ENCODE data around the gene IFI44.

The IFI44 gene
- total RNA-seq = 37.9 reads per million, percentile 62 among the genes with 10 or more reads in this experiment

- DNase-seq = peak; percentile 65
Measured at GRCh38 chr1:78649628-78650027, at the start of gene IFI44. Gene IFI44, plus strand, starts transcription at chr1:78649831. Its CDS starts 365 bp downstream, at chr1:78650196.

GRCh38 chr1:78601068-78601467 is 48.6 kb upstream of the IFI44 start:
- no peak for DNase-seq

- no peak for DNase-seq
Measured at GRCh38 chr1:78603206-78603605, 46.4 kb upstream of the IFI44 start.

DNA sequence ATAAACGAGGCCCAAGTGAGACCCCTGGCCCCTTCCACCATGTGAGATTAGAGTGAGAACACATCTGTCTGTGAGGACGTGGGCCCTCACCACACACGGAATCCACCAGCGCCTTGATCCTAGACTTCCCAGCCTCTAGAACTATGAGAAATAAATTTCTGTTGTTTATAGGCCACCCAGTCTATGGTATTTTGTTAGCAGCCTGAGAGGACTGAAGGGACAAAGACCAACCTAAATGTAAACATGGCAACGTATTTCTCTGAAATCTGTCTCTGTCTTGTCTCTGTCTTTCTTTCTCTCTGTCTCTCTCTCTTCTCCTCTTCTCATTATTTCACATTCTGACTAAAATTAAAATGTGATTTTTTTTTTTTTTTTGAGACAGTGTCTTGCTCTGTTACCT is 45.0 kb upstream of the IFI44 start:
- DNase-seq = no peak

DNA sequence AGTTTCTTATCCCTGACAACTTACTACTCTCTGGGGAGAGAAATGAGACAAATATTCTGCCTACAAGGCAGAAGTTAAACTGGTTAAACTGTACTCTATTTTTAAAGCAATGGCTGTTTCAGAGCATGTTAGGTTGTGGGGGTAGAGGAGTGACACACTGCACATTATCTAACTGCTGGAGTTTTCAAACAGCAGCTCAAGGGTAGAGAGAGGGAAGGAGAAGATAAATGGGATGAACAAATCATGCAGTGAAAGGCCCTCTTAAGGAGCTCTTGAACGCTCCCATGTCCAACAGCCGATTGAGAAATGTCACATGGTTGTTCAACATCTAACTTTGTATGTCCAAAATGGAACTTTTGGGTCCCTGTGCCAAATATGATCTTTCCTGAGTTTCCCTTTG is 43.4 kb upstream of the IFI44 start:
- no peak for DNase-seq

DNA sequence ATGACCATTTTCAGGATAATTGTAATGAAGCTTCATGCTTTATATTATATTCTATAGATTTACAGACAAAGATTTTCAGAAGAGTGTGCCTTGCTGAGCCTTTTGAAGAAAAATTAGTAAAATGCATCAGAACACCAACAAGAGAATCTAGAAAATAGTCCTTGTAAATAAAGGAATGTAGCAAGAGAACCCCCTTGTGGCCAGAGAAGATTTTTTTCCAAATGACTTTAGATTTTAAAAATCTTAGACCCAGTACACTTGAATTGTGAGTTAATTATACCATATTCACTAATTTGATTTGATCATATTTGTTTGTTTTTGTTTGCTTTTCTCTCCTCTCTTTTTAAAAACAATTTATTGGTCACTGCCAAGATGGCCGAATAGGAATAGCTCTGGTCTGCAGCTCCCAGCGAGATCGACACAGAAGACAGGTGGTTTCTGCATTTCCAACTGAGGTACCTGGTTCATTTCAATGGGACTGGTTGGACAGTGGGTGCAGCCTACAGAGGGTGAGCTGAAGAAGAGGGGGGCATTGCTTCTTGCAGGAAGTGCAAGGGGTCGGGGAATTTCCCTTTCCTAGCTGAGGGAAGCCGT is 42.2 kb upstream of the IFI44 start:
- DNase-seq = no peak

- no peak for DNase-seq
Measured at GRCh38 chr1:78607944-78608343, 41.7 kb upstream of the IFI44 start.

DNA sequence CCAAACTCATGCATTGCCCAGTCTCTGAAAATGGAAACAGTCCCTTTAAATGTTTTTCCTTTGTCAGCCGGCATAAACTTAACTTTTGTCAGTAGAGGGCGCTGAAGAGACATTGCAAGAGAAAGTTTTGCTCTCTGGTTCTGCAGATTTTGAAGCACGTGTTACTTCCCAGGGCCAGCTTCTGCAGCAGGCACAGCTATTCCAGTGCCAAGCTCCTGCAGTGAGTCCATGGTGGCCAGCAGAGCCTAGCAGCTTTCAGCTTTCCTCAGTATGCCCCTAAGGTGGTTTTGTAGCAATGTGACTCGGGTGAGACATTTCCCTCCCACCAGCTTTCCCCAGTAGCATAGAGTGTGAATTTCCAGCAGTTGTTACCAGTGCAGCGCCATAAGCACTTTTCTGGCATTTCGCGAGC is 32.0 kb upstream of the IFI44 start:
- peak; percentile 52 for DNase-seq

- no peak for DNase-seq
Measured at GRCh38 chr1:78619032-78619431, 30.6 kb upstream of the IFI44 start.

GRCh38 chr1:78619446-78619802 is 30.2 kb upstream of the IFI44 start:
- DNase-seq = no peak

DNA sequence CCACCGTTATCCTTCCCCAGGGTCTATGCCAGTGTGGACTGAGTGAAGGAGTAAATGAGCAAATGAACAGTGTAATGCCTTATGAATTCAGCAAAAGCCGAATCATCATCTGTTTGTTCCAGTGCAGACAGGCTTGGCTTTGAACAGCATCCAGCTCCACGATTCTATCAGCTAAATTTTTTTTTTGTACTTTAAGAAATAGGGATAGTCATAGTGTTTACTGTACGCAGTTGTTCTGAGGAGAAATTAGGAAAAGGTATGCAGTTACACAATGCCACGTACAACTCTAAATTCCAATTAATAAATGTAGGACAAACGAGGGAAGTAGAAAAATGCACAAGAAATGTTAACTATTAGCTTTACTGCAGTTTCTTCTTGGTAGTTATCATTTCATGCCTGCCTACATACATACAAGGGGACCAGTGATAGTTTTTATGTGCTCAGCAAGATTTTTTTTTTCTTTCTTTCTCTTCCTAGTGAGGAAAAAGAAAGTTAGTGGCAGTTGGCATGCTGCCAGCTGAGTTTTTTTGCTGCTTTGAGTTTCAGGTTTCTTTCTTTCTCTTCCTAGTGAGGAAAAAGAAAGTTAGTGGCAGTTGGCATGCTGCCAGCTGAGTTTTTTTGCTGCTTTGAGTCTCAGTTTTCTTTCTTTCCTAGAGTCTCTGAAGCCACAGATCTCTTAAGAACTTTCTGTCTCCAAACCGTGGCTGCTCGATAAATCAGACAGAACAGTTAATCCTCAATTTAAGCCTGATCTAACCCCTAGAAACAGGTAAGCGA is 29.6 kb upstream of the IFI44 start, which contains the start of gene IFI44L:
Gene IFI44L, plus strand, starts transcription at position 646 of the 777 bp plus-strand sequence. CDS start 7,468 bp downstream, outside the sequence.
- peak; percentile 29 for DNase-seq

- DNase-seq = no peak
Measured at GRCh38 chr1:78620666-78621065, 29.0 kb upstream of the IFI44 start.

DNA sequence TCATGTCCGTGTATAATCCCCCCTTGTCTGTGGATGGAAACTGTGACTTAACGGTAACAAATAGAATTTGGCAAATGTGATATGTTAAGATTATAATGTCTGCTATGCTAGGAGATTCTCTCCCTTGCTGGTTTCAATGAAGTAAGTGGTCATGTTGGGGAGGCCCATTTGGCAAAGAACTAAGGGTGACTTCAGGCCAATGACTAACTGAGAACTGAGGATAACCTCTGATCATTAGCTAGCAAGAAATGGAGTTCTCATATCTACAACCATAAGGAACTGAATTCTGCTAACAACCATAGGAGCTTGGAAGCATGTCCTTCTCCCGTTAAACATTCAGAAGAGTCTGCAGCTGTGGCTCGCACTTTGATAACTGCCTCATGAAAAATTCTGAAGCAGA is 27.1 kb upstream of the IFI44 start:
- no peak for DNase-seq

DNA sequence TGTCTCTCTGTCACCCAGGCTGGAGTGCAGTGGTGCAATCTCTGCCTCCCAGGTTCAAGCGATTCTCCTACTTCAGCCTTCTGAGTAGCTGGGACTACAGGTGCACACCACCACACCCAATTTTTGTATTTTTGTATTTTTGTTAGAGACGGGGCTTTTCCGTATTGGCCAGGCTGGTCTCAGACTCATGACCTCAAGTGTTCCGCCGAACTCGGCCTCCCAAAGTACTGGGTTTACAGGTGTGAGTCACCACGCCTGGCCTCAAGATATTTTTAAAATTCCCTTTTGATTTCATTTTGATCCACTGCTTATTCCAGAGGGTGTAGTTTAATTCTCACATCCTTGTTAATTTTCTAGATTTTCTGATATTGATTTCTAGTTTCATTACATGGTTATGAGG is 25.6 kb upstream of the IFI44 start:
- no peak for DNase-seq

DNA sequence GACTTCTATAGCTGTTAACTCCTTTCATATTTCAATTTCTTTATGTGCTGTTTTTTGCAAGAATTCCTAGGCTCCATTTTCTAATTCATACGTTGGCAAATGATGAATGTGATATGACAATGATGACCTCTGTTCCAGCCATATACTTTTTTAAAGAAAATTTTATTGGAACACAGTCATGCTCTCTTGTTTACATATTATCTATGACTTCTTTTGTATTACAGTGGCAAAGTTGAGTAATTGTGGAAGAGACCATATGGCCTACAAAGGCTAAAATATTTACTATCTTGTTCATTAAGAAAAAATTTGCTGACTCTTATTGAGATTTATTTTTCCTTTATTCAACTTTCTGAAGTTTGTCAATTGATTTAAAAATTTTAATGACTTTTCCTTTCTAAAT is 22.3 kb upstream of the IFI44 start:
- no peak for DNase-seq

- no peak for DNase-seq
Measured at GRCh38 chr1:78630600-78630999, 19.0 kb upstream of the IFI44 start.

GRCh38 chr1:78633209-78633608 is 16.4 kb upstream of the IFI44 start:
- no peak for DNase-seq

GRCh38 chr1:78640462-78640861 is 9.2 kb upstream of the IFI44 start:
- DNase-seq = no peak

GRCh38 chr1:78641558-78641957 is 8.1 kb upstream of the IFI44 start:
- no peak for DNase-seq

DNA sequence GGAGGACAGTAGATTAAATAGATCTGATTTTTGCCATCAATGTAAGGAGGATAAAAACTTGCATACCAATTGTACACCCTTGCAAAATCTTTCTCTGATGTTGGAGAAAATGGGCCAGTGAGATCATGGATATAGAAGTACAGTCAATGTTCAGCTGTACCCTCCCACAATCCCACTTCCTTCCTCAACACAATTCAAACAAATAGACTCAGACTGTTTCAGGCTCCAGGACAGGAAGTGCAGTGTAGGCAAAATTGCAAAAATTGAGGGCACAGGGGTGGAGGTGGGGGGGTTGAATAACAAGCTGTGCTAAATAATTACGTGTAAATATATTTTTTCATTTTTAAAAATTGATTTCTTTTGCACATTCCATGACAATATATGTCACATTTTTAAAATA is 3.9 kb upstream of the IFI44 start:
- DNase-seq = no peak

DNA sequence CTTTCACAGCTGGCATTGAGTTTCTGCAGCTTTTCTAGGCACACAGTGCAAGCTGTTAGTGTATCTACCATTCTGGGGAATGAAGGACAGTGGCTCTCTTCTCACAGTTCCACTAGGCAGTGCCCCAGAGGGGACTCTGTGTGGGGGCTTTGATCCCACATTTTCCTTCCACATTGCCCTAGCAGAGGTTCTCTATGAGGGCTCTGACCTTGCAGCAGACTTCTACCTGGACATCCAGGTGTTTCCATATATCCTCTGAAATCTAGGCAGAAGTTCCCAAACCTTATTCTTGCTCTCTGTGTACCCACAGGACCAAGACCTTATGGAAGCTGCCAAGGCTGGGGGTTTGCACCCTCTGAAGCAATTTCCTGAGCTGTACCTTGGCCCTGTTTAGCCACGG is 2.4 kb upstream of the IFI44 start:
- DNase-seq = no peak

- DNase-seq = no peak
Measured at GRCh38 chr1:78650114-78650660, 556 bp downstream of the IFI44 start.

DNA sequence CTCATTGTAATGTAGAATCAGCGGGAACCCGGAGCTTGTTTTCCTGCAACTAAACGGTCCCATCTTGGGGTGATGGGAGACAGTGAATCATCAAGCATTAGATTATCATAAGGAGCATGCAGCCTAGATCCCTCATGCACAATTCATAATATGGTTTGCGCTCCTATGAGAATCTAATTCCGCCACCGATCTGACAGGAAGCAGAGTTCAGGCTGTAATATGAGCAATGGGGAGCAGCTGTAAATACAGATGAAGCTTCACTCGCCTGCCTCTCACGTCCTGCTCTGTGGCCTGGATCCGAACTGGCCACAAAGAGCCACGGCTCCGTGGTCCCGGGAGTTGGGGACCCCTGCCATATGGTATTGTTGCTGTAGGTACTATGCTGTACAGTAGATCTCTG is 1.6 kb downstream of the IFI44 start:
- DNase-seq = peak; percentile 8

GRCh38 chr1:78652019-78652560 is 2.5 kb downstream of the IFI44 start:
- no peak for DNase-seq

Measured in effector CD4-positive, alpha-beta T cell (primary cell).